Progenitor cell of endocrine pancreas (in vitro differentiated cells): ENCODE measurements around the gene MBNL1. TPM values are rescaled to one million over a fixed set of nuclear protein-coding genes. Genes with fewer than 3 reads are reported as not detected.
A peak's percentile ranks its signal among the peaks of the same experiment; 100 is the strongest.
"Not testable (repeated sequence)": the region's sequence is repeated elsewhere in the genome, so short reads cannot be mapped to it uniquely, and the experiment has no call there.

ENCODE experiments used
- DNase-seq: peaks from one replicate; pipeline ENCODE4 v3.0.0; 2021; ENCODE audit warnings: low spot score; ENCODE audit not compliant: unreplicated experiment
- H3K27ac Mint-ChIP-seq: 2 replicates; pipeline ENCODE4 v1.8.0; 2021; ENCODE audit warnings: mild to moderate bottlenecking, moderate library complexity, mixed read lengths
- H3K27me3 Mint-ChIP-seq: 2 replicates; pipeline ENCODE4 v1.8.0; 2021; ENCODE audit warnings: mixed read lengths
- H3K36me3 Mint-ChIP-seq: 2 replicates; pipeline ENCODE4 v1.8.0; 2022; ENCODE audit warnings: mixed read lengths; ENCODE audit not compliant: insufficient read depth
- H3K4me1 Mint-ChIP-seq: 2 replicates; pipeline ENCODE4 v1.8.0; 2021; ENCODE audit warnings: low read depth, mixed read lengths
- H3K4me3 Mint-ChIP-seq: 2 replicates; pipeline ENCODE4 v1.8.0; 2021; ENCODE audit warnings: low read depth, mild to moderate bottlenecking, moderate library complexity, mixed read lengths
- H3K9me3 Mint-ChIP-seq: 2 replicates; pipeline ENCODE4 v1.8.0; 2021; ENCODE audit warnings: low read depth, mixed read lengths
- CTCF ChIP-seq: fragments of 200-600 bp; sonication (generic); IDR thresholded peaks from one replicate; pipeline ENCODE4 v1.5.0; 2021; ENCODE audit warnings: antibody characterized with exemption, mild to moderate bottlenecking; ENCODE audit not compliant: unreplicated experiment
- total RNA-seq: library from RNA; stranded (reverse); gene quantifications from 2 replicates; pipeline ENCODE4 v1.2.1, GENCODE V29; 2021

The MBNL1 gene
- total RNA-seq, 1 donor from 2014 or later: 29.4 TPM

- Mint-ChIP-seq H3K4me3 (no peak overlapping the region), H3K36me3 (peaks cover 3% of the 10 kb centered on the region), H3K4me1 (peaks cover 6% of the 10 kb centered on the region), H3K27ac (no peak overlapping the region), H3K27me3 (no peaks in the 10 kb centered on the region), H3K9me3 (no peaks in the 10 kb centered on the region)
- TF ChIP-seq CTCF: no peak
- no peak for DNase-seq
Observed at GRCh38 chr3:152394246-152394645, 125.5 kb downstream of the MBNL1 start.

- Mint-ChIP-seq H3K36me3 (peaks cover 3% of the 10 kb centered on the region), H3K27ac (peak overlapping the region; percentile 11), H3K27me3 (no peaks in the 10 kb centered on the region), H3K4me3 (no peak overlapping the region), H3K9me3 (no peaks in the 10 kb centered on the region), H3K4me1 (peaks cover 9% of the 10 kb centered on the region)
- no peak for TF ChIP-seq CTCF
- no peak for DNase-seq
Observed at GRCh38 chr3:152395764-152396163, 127.0 kb downstream of the MBNL1 start.

GRCh38 chr3:152396867-152397266, 128.1 kb downstream of the MBNL1 start:
- DNase-seq: no peak
- no peak overlapping the region for H3K27ac Mint-ChIP-seq
- peaks cover 3% of the 10 kb centered on the region for H3K36me3 Mint-ChIP-seq
- H3K4me1 Mint-ChIP-seq: peaks cover 8% of the 10 kb centered on the region
- no peaks in the 10 kb centered on the region for H3K9me3 Mint-ChIP-seq
- H3K27me3 Mint-ChIP-seq: no peaks in the 10 kb centered on the region
- no peak overlapping the region for H3K4me3 Mint-ChIP-seq
- no peak for TF ChIP-seq CTCF

GRCh38 chr3:152397348-152397747, 128.6 kb downstream of the MBNL1 start:
- H3K27ac Mint-ChIP-seq, DNase-seq, H3K4me1 Mint-ChIP-seq, H3K36me3 Mint-ChIP-seq, H3K9me3 Mint-ChIP-seq, H3K27me3 Mint-ChIP-seq, H3K4me3 Mint-ChIP-seq: not testable (repeated sequence)

GRCh38 chr3:152398495-152398894, 129.8 kb downstream of the MBNL1 start:
- no peak for DNase-seq
- Mint-ChIP-seq H3K27me3 (no peaks in the 10 kb centered on the region), H3K27ac (no peak overlapping the region), H3K4me1 (peaks cover 13% of the 10 kb centered on the region), H3K9me3 (no peaks in the 10 kb centered on the region), H3K4me3 (no peak overlapping the region), H3K36me3 (peaks cover 3% of the 10 kb centered on the region)
- TF ChIP-seq CTCF: no peak

- Mint-ChIP-seq H3K4me3 (no peak overlapping the region), H3K36me3 (peaks cover 3% of the 10 kb centered on the region), H3K27ac (no peak overlapping the region), H3K9me3 (no peaks in the 10 kb centered on the region), H3K4me1 (peaks cover 15% of the 10 kb centered on the region), H3K27me3 (no peaks in the 10 kb centered on the region)
- DNase-seq: no peak
- no peak for TF ChIP-seq CTCF
Observed at GRCh38 chr3:152399374-152399773, 130.6 kb downstream of the MBNL1 start.
